GM12878 (cell line): ENCODE measurements around the gene MAP3K6. TPM values are rescaled to one million over a fixed set of nuclear protein-coding genes. Genes with fewer than 3 reads are reported as not detected.

Experiments
- ATAC-seq: fragments of 200-7000 bp; cut with Tn5 transposase; 3 replicates; pipeline ENCODE4 v1.9.1; 2020; ENCODE audit warnings: mild to moderate bottlenecking, moderate library complexity
- BruUV-seq: library from RNA; stranded (reverse); fragments of 400-500 nt; replicated peaks from 2 replicates; lab custom pipeline; 2021; lab: Mats Ljungman, UMichigan
- CTCF ChIA-PET: fragments of 300-600 bp; sonication (Branson Sonifier 250); formaldehyde crosslinking; extraction: SDS; loops from one replicate; lab custom pipeline; 2021; ENCODE audit warnings: inconsistent platforms; lab: Yijun Ruan, JAX
- POLR2A ChIA-PET: fragments of 350-600 bp; formaldehyde crosslinking; extraction: SDS; loops from one replicate; lab custom pipeline; 2021; ENCODE audit warnings: inconsistent platforms; lab: Charles Lee
- RAD21 ChIA-PET: fragments of 300-600 bp; sonication (Branson Sonifier 250); formaldehyde crosslinking; loops from one replicate; lab custom pipeline; 2023; ENCODE audit warnings: antibody characterized with exemption; ENCODE audit not compliant: unreplicated experiment; lab: Charles Lee
- SMC1A ChIA-PET: fragments of 300-600 bp; sonication (Branson Sonifier 250); formaldehyde crosslinking; loops from one replicate; lab custom pipeline; 2023; ENCODE audit not compliant: unreplicated experiment, uncharacterized antibody; lab: Charles Lee
- DNase-seq: peaks from one replicate; pipeline ENCODE4 v3.0.0-alpha.2; 2011; ENCODE audit warnings: low read depth, low spot score
- FAIRE-seq: peaks from 3 replicates; lab custom pipeline; 2011; peaks lifted over from hg19 to GRCh38; lab: Jason Lieb, UNC
- H2AFZ ChIP-seq: 2 replicates; pipeline ENCODE4 v1.6.0; 2011; ENCODE audit warnings: low read depth, low read length, control low read depth; ENCODE audit not compliant: control insufficient read depth
- H3K27ac ChIP-seq: 2 replicates; pipeline ENCODE4 v1.5.1; 2011; ENCODE audit warnings: control low read depth; ENCODE audit not compliant: control insufficient read depth, insufficient read depth
- H3K27me3 ChIP-seq, 2 experiments: replicated peaks in 1 of 2; 2 replicates each; pipeline versions ENCODE4 v1.6.0 to v1.6.1; 2011; ENCODE audit warnings: low read length in 1 of 2; ENCODE audit not compliant: control insufficient read depth in 2 of 2, insufficient read depth in 2 of 2
- H3K36me3 ChIP-seq, 2 experiments: 2 replicates each; pipeline ENCODE4 v1.5.1; 2011; ENCODE audit warnings: low read length in 1 of 2; ENCODE audit not compliant: control insufficient read depth in 2 of 2, insufficient read depth in 2 of 2
- H3K4me1 ChIP-seq: 2 replicates; pipeline ENCODE4 v1.6.1; 2011; ENCODE audit warnings: mild to moderate bottlenecking, low read length, moderate library complexity, mixed read lengths; ENCODE audit not compliant: control insufficient read depth, insufficient read depth
- H3K4me2 ChIP-seq: 2 replicates; pipeline ENCODE4 v1.6.0; 2011; ENCODE audit warnings: control low read depth; ENCODE audit not compliant: control insufficient read depth, insufficient read depth
- H3K4me3 ChIP-seq: fragments of 200-600 bp; sonication (generic); 2 replicates; pipeline ENCODE4 v1.5.1; 2016
- H3K79me2 ChIP-seq: 2 replicates; pipeline ENCODE4 v1.6.0; 2011; ENCODE audit warnings: low read length; ENCODE audit not compliant: control insufficient read depth, insufficient read depth
- H3K9ac ChIP-seq: 2 replicates; pipeline ENCODE4 v1.8.0; 2011; ENCODE audit warnings: low read length, control low read depth, mixed read lengths; ENCODE audit not compliant: control insufficient read depth, insufficient read depth
- H3K9me3 ChIP-seq: replicated peaks from 3 replicates; pipeline ENCODE4 v1.5.1; 2011; ENCODE audit warnings: mild to moderate bottlenecking, low read length; ENCODE audit not compliant: control insufficient read depth, insufficient read depth
- H4K20me1 ChIP-seq: 2 replicates; pipeline ENCODE4 v1.6.0; 2011; ENCODE audit not compliant: control insufficient read depth, insufficient read depth
- BACH1 ChIP-seq: fragments of 450-650 bp; IDR thresholded peaks from 2 replicates; pipeline ENCODE4 v1.6.1; 2017; ENCODE audit warnings: mild to moderate bottlenecking, borderline replicate concordance
- BCL11A ChIP-seq: IDR thresholded peaks from 2 replicates; pipeline ENCODE4 v1.6.1; 2011; ENCODE audit warnings: low read depth, low read length
- RB1 ChIP-seq: fragments of 450-650 bp; formaldehyde crosslinking; IDR thresholded peaks from 2 replicates; pipeline ENCODE4 v1.6.1; 2017; ENCODE audit warnings: mild to moderate bottlenecking, borderline replicate concordance
- ZNF687 ChIP-seq: fragments of 450-650 bp; IDR thresholded peaks from 2 replicates; pipeline ENCODE4 v1.6.1; 2017; ENCODE audit warnings: mild to moderate bottlenecking, moderate library complexity
- WGBS: methylation state at CpG from one replicate; pipeline ENCODE4 v1.1.6; 2016; ENCODE audit warnings: low lambda C conversion rate; ENCODE audit not compliant: insufficient replicate concordance, insufficient coverage; ENCODE audit errors: missing lambda C conversion rate; 5-methylcytosine and 5-hydroxymethylcytosine counted together
- in situ Hi-C: fragments of 300-500 bp; cut with MboI; formaldehyde crosslinking; loops from 9 replicates; pipeline ENCODE4 v1.14.3; 2018; ENCODE audit warnings: mixed read lengths
- intact Hi-C: fragments of 100-400 bp; cut with micrococcal nuclease; formaldehyde crosslinking; loops from one replicate; pipeline ENCODE4 v1.14.2; 2022; ENCODE audit not compliant: unreplicated experiment
- polyA plus RNA-seq, 11 experiments: library from polyadenylated mRNA; depleted of rRNA in 4 of 11; unstranded in 6 of 11; stranded (reverse) in 5 of 11; fragments of >200 nt; fragmentation: Nextera tagmentation in 4 of 11; fragmentation: Illumina TruSeq in 1 of 11; extraction: Ambion mirVana in 4 of 11; extraction: Trizol in 1 of 11; gene quantifications; 1 replicate in 1 of 11; 2 replicates in 10 of 11; pipeline versions ENCODE4 v1.2.1 to v1.2.3, GENCODE V29; 2011 to 2016; ENCODE audit warnings: inconsistent platforms in 2 of 11, missing spikeins in 2 of 11, low read depth in 1 of 11
- total RNA-seq, 4 experiments: library from RNA; depleted of rRNA in 3 of 4; stranded (reverse); fragments of >200 nt in 3 of 4; fragmentation: Illumina TruSeq in 1 of 4; extraction: Trizol in 1 of 4; gene quantifications; 2 replicates each; pipeline versions ENCODE4 v1.2.1 to v1.2.3, GENCODE V29; 2013 to 2021

Gene MAP3K6
- total and polyA plus RNA-seq, 10 of the 15 experiments (the other 5 are each of a cell fraction or from before 2014, with no cell fraction given) = 0.15 to 3.4 (median 1.2) TPM; not detected in 1

DNA sequence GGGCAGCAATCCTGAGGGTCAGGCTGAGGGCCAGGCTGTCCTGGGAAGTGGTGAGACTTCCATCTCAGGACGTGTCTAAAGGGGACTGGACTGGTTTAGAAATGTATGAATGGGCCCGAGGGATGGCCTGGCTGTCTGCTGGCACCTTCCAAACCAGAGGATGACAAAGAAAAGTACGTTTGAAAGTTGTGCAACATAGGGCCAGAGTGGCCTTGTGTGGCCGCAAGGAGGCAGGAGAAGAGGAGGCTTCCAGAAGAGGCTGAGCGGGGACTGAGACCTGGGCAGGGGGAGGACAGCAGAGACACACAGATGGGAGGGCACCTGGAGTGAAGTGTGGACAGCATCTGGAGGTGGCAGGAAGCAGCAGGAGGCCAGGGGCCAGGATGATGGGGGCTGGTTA, 27.5 kb downstream of the MAP3K6 start:
- no peak overlapping the region for H2AFZ ChIP-seq
- H3K4me2 ChIP-seq = no peak overlapping the region
- peaks cover 3 to 10% of the 10 kb centered on the region in 2 experiments; a peak in 3 of 4 replicates for H3K36me3 ChIP-seq
- ChIA-PET RAD21 (no interaction called here), POLR2A (interaction anchor here (1.1 kb wide), 1 partner anchor 17 kb away, joined by 3 read pairs; no protein-coding TSS in a partner anchor), CTCF (interaction anchor here (0.8 to 1.1 kb wide), 2 partner anchors 12 to 49 kb away, joined by 3 to 5 read pairs; no protein-coding TSS in a partner anchor), SMC1A (no interaction called here)
- no peaks in the 10 kb centered on the region for H4K20me1 ChIP-seq
- DNase-seq = no peak
- peaks cover 5% of the 10 kb centered on the region for H3K79me2 ChIP-seq
- in situ Hi-C loops (no loop called here), intact Hi-C loops (no loop called here)
- no peak for ATAC-seq
- FAIRE-seq = no peak
- H3K27me3 ChIP-seq = no peaks in the 10 kb centered on the region
- BruUV-seq = no TSS peak
- H3K4me3 ChIP-seq = no peak overlapping the region
- 62% methylated on average over 5 of the region's 5 CpGs for WGBS
- H3K9ac ChIP-seq = no peak overlapping the region
- no peaks in the 10 kb centered on the region for H3K9me3 ChIP-seq
- peaks cover 33% of the 10 kb centered on the region for H3K4me1 ChIP-seq
- H3K27ac ChIP-seq = no peak overlapping the region
- no peak for TF ChIP-seq ZNF687
- no peak for TF ChIP-seq RB1
- TF ChIP-seq BACH1 = no peak
- no peak for TF ChIP-seq BCL11A
- TF ChIP-seq, all 136 proteins: peak for 0
